Panc1 (cell line): ENCODE measurements around the gene CCDC148. TPM values are rescaled to one million over a fixed set of nuclear protein-coding genes. Genes with fewer than 3 reads are reported as not detected.

ENCODE experiments used
- ATAC-seq: fragments of 200-7000 bp; cut with Tn5 transposase; 2 replicates; pipeline ENCODE4 v1.9.1; 2020; ENCODE audit warnings: mild to moderate bottlenecking, moderate library complexity
- BruUV-seq: library from RNA; stranded (reverse); fragments of 400-500 nt; replicated peaks from 2 replicates; lab custom pipeline; 2021; lab: Mats Ljungman, UMichigan
- CTCF ChIA-PET: fragments of 300-600 bp; sonication (Branson Sonifier 250); formaldehyde crosslinking; loops from one replicate; lab custom pipeline; 2022; ENCODE audit warnings: antibody characterized with exemption; lab: Charles Lee
- POLR2A ChIA-PET: fragments of 300-600 bp; sonication (Branson Sonifier 250); formaldehyde crosslinking; loops from one replicate; lab custom pipeline; 2022; ENCODE audit warnings: antibody characterized with exemption; lab: Charles Lee
- DNase-seq: peaks from one replicate; pipeline ENCODE4 v3.0.0-alpha.2; 2010; ENCODE audit warnings: low read depth, low spot score
- H3K27ac ChIP-seq: 2 replicates; pipeline ENCODE4 v1.5.1; 2011; ENCODE audit warnings: mild to moderate bottlenecking, low read length, inconsistent platforms
- H3K27me3 ChIP-seq: fragments of 200-500 bp; sonication (Bioruptor generic); 2 replicates; pipeline ENCODE4 v1.6.0; 2014; ENCODE audit warnings: low read length, inconsistent platforms; ENCODE audit not compliant: control insufficient read depth, insufficient read depth
- H3K36me3 ChIP-seq: fragments of 200-500 bp; sonication (Bioruptor generic); 2 replicates; pipeline ENCODE4 v1.5.1; 2014; ENCODE audit warnings: inconsistent platforms, mild to moderate bottlenecking, low read length, moderate library complexity; ENCODE audit not compliant: control insufficient read depth, insufficient read depth
- H3K4me1 ChIP-seq: 2 replicates; pipeline ENCODE4 v1.5.1; 2011; ENCODE audit warnings: inconsistent platforms, mild to moderate bottlenecking, low read length, moderate library complexity; ENCODE audit not compliant: control insufficient read depth, insufficient read depth
- H3K4me3 ChIP-seq, 2 experiments: 2 replicates each; pipeline ENCODE4 v1.5.1; 2011 to 2012; ENCODE audit warnings: low read depth in 2 of 2, low read length in 2 of 2, mild to moderate bottlenecking in 2 of 2, inconsistent platforms in 1 of 2, moderate library complexity in 1 of 2
- H3K9me3 ChIP-seq: fragments of 200-500 bp; sonication (Bioruptor generic); 2 replicates; pipeline ENCODE4 v1.5.1; 2014; ENCODE audit warnings: low read depth, mild to moderate bottlenecking, inconsistent platforms, low read length, moderate library complexity; ENCODE audit not compliant: control insufficient read depth, insufficient read depth
- POLR2AphosphoS5 ChIP-seq: IDR thresholded peaks from 2 replicates; pipeline ENCODE4 v1.6.1; 2012; ENCODE audit warnings: mild to moderate bottlenecking, low read depth, low read length, moderate library complexity
- SIN3A ChIP-seq: IDR thresholded peaks from 2 replicates; pipeline ENCODE4 v1.6.1; 2012; ENCODE audit warnings: low read depth, mild to moderate bottlenecking, low read length, moderate library complexity, borderline replicate concordance; ENCODE audit not compliant: insufficient read depth
- TCF7L2 ChIP-seq: IDR thresholded peaks from 2 replicates; pipeline ENCODE4 v1.6.1; 2011; ENCODE audit warnings: mild to moderate bottlenecking, low read depth, low read length, inconsistent platforms
- in situ Hi-C: cut with HindIII; loops from 2 replicates; pipeline ENCODE4 v1.10.0; 2016; ENCODE audit warnings: low sequenced_read_pairs, low pct_unique_long_range_greater_than_20kb
- intact Hi-C: fragments of 100-400 bp; cut with micrococcal nuclease; formaldehyde crosslinking; loops from one replicate; pipeline ENCODE4 v1.10.0; 2022; ENCODE audit not compliant: unreplicated experiment
- total RNA-seq: library from RNA; stranded (reverse); gene quantifications from one replicate; pipeline ENCODE4 v1.2.1, GENCODE V29; 2021; ENCODE audit not compliant: unreplicated experiment
- TF ChIP-seq, protein P1 (sequence below), 2 experiments: IDR thresholded peaks; 2 replicates each; pipeline ENCODE4 v1.6.1; 2011 to 2012; ENCODE audit warnings: low read depth in 2 of 2, control low read depth in 1 of 2, low read length in 1 of 2, mild to moderate bottlenecking in 1 of 2, moderate library complexity in 1 of 2; ENCODE audit not compliant: insufficient read depth in 1 of 2
- TF ChIP-seq, protein P2 (sequence below): fragments of 450-650 bp; IDR thresholded peaks from 2 replicates; pipeline ENCODE4 v1.5.1; 2017; ENCODE audit warnings: mild to moderate bottlenecking

Gene CCDC148
- total RNA-seq, 1 experiment from 2014 or later: 0.92 TPM

DNA sequence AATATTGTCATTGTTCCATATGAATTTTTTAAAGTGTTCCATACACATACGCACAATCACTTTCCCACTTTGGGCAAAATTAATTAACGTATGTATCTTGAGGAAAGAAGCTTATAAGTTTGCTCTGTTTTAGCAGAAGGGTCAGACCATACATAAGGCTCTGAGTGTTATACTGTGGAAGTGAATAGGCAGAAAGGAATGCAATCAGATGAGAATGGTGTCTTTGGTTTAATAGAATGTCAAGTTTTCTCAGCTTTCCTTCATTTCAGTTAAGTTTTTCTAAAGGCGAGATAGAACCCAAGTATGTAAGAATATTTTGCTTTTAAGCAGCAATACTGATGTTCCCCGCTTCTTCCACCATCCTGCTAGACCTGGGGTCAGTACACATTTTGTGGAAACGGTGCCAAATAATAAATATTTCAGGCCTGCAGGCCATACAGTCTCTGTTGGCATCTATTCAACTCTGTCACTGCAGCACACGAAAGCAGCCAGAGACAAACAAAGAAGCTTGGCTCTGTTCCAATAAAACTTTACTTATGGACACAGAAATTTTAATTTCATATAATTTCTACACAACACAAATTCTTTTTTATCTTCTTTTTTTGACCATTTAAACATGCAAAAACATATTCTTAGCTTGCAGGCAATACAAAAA, 254.3 kb downstream of the CCDC148 start:
- POLR2A ChIA-PET: no interaction called here
- TF ChIP-seq POLR2AphosphoS5 (no peak), SIN3A (no peak), TCF7L2 (no peak)
- TF ChIP-seq, protein P1, sequence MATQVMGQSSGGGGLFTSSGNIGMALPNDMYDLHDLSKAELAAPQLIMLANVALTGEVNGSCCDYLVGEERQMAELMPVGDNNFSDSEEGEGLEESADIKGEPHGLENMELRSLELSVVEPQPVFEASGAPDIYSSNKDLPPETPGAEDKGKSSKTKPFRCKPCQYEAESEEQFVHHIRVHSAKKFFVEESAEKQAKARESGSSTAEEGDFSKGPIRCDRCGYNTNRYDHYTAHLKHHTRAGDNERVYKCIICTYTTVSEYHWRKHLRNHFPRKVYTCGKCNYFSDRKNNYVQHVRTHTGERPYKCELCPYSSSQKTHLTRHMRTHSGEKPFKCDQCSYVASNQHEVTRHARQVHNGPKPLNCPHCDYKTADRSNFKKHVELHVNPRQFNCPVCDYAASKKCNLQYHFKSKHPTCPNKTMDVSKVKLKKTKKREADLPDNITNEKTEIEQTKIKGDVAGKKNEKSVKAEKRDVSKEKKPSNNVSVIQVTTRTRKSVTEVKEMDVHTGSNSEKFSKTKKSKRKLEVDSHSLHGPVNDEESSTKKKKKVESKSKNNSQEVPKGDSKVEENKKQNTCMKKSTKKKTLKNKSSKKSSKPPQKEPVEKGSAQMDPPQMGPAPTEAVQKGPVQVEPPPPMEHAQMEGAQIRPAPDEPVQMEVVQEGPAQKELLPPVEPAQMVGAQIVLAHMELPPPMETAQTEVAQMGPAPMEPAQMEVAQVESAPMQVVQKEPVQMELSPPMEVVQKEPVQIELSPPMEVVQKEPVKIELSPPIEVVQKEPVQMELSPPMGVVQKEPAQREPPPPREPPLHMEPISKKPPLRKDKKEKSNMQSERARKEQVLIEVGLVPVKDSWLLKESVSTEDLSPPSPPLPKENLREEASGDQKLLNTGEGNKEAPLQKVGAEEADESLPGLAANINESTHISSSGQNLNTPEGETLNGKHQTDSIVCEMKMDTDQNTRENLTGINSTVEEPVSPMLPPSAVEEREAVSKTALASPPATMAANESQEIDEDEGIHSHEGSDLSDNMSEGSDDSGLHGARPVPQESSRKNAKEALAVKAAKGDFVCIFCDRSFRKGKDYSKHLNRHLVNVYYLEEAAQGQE (IDR thresholded peaks at IDR 0.05; ENCODE audit: insufficient read depth in 1 of 2, low read depth in 2 of 2, low read length in 1 of 2): no peak
- TF ChIP-seq, protein P2, sequence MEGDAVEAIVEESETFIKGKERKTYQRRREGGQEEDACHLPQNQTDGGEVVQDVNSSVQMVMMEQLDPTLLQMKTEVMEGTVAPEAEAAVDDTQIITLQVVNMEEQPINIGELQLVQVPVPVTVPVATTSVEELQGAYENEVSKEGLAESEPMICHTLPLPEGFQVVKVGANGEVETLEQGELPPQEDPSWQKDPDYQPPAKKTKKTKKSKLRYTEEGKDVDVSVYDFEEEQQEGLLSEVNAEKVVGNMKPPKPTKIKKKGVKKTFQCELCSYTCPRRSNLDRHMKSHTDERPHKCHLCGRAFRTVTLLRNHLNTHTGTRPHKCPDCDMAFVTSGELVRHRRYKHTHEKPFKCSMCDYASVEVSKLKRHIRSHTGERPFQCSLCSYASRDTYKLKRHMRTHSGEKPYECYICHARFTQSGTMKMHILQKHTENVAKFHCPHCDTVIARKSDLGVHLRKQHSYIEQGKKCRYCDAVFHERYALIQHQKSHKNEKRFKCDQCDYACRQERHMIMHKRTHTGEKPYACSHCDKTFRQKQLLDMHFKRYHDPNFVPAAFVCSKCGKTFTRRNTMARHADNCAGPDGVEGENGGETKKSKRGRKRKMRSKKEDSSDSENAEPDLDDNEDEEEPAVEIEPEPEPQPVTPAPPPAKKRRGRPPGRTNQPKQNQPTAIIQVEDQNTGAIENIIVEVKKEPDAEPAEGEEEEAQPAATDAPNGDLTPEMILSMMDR: no peak

DNA sequence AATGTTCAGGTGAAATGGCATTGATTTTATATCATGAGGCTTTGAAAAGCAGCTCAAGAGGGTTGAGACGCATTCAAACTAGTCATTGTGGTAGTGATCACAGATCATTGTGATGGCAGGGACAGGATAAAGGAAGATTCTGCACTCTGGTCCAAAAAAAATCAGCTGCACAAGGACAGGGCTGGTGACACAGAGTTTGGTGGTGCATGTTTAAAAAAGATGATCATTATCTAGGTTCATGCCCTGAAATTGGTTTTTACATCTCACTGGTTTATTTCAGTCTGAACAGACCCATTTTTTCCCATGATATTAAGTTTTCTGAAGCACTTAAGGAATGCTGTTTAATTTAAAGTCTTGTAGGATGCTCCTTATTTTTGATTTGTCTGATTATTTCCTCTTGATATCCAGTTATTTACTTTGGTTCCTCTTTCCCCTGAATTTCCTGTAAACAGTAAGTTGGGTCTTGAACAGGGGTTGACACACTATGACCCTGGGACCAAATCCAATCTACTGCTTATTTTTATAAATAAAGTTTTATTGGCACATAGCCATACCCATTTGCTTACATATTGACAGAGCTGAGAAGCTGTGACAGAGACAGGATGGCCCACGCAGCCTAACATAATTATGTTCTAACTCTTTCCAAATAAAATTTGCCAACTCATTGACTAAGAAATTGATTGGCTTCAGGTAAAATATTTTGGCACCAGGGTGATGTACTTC, 256.5 kb downstream of the CCDC148 start:
- no peak for ATAC-seq
- H3K9me3 ChIP-seq: no peaks in the 10 kb centered on the region
- H3K4me3 ChIP-seq: no peak overlapping the region
- ChIA-PET CTCF (no interaction called here), POLR2A (no interaction called here)
- no peak for DNase-seq
- intact Hi-C loops (no loop called here), in situ Hi-C loops (no loop called here)
- peaks cover 2% of the 10 kb centered on the region; the same call in 1 of the 2 replicates for H3K27me3 ChIP-seq
- H3K4me1 ChIP-seq: no peaks in the 10 kb centered on the region; the same call in 1 of the 2 replicates
- H3K36me3 ChIP-seq: no peaks in the 10 kb centered on the region
- BruUV-seq: no TSS peak
- TF ChIP-seq SIN3A: no peak
- TF ChIP-seq, protein P2: no peak
- TF ChIP-seq TCF7L2: no peak
- TF ChIP-seq POLR2AphosphoS5: no peak
- TF ChIP-seq, protein P1 (IDR thresholded peaks at IDR 0.05; ENCODE audit: insufficient read depth in 1 of 2, low read depth in 2 of 2, low read length in 1 of 2): no peak
- no peak overlapping the region for H3K27ac ChIP-seq

More for the DNA sequence above, 254.3 kb downstream of the CCDC148 start:
- H3K27ac ChIP-seq: no peak overlapping the region
- in situ Hi-C loops: no loop called here
- H3K27me3 ChIP-seq: no peaks in the 10 kb centered on the region; the same call in 1 of the 2 replicates
- no peak for ATAC-seq
- CTCF ChIA-PET: no interaction called here
- H3K4me3 ChIP-seq: no peak overlapping the region
- no peaks in the 10 kb centered on the region for H3K9me3 ChIP-seq
- no peaks in the 10 kb centered on the region; the same call in 1 of the 2 replicates for H3K4me1 ChIP-seq
- no TSS peak for BruUV-seq
- intact Hi-C loops: no loop called here
- DNase-seq: no peak
- H3K36me3 ChIP-seq: no peaks in the 10 kb centered on the region
